ENCODE data around the gene KCNC4. TPM values are rescaled to one million over a fixed set of nuclear protein-coding genes. Genes with fewer than 3 reads are reported as not detected.

Gene KCNC4
- total RNA-seq, 4 donors from 2014 or later, result 2.1 to 29.4 (median 3.9) TPM

DNA sequence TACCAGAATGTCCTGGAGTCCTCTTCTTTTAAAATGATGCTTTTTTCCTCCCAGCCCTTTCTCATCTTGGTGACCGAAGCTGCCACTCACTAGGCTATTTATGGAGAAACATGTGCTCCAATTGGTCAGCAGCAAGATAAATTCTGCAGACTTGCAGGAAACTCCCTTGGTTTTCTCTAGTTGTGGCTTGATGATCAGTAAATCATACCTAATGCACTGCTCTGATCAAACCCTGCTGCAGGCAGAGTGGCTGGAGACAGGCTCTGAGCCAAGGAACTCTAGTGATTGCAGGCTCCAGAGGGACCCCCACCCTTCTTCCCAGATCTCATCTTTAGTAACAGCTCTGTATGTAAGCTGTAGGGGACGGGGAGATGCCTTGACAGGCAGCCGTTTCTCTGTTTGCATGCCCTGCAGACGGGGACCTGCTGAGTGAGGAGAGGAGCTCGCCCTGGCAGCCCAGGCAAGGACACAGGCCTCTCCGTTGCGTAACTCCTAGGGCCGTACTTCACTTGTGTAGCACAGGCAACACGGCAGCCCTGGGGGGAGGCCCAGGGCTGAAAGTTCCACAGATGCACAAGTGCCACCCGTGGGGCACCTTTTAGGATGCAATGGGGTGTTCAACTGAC lies 45.3 kb upstream of the KCNC4 start:
- Histone ChIP-seq H3K4me1 (no peaks in the 10 kb centered on the region), H3K4me3 (no peak overlapping the region), H3K9me3 (no peaks in the 10 kb centered on the region), H3K36me3 (no peaks in the 10 kb centered on the region), H3K27me3 (no peaks in the 10 kb centered on the region), H3K27ac (no peak overlapping the region)
- no peak for DNase-seq
- intact Hi-C loops (cut with DNase I; ENCODE audit: low total_unique reads), result no loop called here
- TF ChIP-seq, protein P1, sequence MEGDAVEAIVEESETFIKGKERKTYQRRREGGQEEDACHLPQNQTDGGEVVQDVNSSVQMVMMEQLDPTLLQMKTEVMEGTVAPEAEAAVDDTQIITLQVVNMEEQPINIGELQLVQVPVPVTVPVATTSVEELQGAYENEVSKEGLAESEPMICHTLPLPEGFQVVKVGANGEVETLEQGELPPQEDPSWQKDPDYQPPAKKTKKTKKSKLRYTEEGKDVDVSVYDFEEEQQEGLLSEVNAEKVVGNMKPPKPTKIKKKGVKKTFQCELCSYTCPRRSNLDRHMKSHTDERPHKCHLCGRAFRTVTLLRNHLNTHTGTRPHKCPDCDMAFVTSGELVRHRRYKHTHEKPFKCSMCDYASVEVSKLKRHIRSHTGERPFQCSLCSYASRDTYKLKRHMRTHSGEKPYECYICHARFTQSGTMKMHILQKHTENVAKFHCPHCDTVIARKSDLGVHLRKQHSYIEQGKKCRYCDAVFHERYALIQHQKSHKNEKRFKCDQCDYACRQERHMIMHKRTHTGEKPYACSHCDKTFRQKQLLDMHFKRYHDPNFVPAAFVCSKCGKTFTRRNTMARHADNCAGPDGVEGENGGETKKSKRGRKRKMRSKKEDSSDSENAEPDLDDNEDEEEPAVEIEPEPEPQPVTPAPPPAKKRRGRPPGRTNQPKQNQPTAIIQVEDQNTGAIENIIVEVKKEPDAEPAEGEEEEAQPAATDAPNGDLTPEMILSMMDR (IDR thresholded peaks at IDR 0.05), result no peak
- no peak for TF ChIP-seq POLR2A (IDR thresholded peaks at IDR 0.05)

DNA sequence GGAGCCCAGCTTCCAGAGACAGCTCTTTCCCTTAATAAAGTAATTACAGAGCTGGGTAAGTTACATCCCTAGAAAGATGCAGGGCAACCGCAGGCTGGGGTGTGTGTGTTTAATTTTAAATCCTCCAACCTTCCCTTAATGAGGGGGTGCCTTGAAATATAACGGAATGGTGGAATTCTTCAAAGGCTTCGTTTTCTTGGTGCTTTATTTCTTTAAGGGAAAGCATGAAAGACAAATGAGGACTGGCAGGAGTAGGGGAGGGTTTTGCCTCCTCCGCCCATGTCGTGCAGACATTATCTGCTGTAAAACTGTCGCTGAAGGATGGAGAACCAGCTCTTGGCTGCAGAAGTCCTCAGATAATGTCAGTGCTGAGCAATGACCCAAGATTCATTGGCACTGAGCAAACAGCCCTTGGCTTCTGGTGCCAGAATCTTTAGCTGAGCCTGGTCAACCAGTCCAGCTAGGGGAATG lies 44.3 kb upstream of the KCNC4 start:
- no peaks in the 10 kb centered on the region for H3K36me3 ChIP-seq
- no peak for DNase-seq
- no peaks in the 10 kb centered on the region for H3K4me1 ChIP-seq
- no peak overlapping the region for H3K4me3 ChIP-seq
- intact Hi-C loops (cut with DNase I; ENCODE audit: low total_unique reads), result no loop called here
- TF ChIP-seq, protein P1 (IDR thresholded peaks at IDR 0.05), result no peak
- no peak for TF ChIP-seq POLR2A (IDR thresholded peaks at IDR 0.05)
- H3K9me3 ChIP-seq, result no peaks in the 10 kb centered on the region
- H3K27ac ChIP-seq, result no peak overlapping the region
- no peaks in the 10 kb centered on the region for H3K27me3 ChIP-seq

DNA sequence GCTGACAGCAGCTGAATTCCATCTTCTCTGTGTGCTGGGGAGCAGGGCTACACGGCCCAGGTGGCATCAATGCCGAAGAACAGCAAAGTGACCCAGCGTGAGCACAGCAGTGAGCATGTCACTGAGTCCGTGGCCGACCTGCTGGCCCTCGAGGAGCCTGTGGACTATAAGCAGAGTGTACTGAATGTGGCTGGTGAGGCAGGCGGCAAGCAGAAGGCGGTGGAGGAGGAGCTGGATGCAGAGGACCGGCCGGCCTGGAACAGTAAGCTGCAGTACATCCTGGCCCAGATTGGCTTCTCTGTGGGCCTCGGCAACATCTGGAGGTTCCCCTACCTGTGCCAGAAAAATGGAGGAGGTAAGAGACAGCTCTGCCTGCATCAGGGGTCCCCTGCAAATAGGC lies 43.3 kb upstream of the KCNC4 start:
- Histone ChIP-seq H3K4me1 (no peaks in the 10 kb centered on the region), H3K36me3 (no peaks in the 10 kb centered on the region), H3K4me3 (no peak overlapping the region), H3K9me3 (no peaks in the 10 kb centered on the region), H3K27me3 (no peaks in the 10 kb centered on the region), H3K27ac (no peak overlapping the region)
- no peak for TF ChIP-seq POLR2A (IDR thresholded peaks at IDR 0.05)
- TF ChIP-seq, protein P1 (IDR thresholded peaks at IDR 0.05), result no peak
- intact Hi-C loops (cut with DNase I; ENCODE audit: low total_unique reads), result no loop called here
- DNase-seq, result no peak

DNA sequence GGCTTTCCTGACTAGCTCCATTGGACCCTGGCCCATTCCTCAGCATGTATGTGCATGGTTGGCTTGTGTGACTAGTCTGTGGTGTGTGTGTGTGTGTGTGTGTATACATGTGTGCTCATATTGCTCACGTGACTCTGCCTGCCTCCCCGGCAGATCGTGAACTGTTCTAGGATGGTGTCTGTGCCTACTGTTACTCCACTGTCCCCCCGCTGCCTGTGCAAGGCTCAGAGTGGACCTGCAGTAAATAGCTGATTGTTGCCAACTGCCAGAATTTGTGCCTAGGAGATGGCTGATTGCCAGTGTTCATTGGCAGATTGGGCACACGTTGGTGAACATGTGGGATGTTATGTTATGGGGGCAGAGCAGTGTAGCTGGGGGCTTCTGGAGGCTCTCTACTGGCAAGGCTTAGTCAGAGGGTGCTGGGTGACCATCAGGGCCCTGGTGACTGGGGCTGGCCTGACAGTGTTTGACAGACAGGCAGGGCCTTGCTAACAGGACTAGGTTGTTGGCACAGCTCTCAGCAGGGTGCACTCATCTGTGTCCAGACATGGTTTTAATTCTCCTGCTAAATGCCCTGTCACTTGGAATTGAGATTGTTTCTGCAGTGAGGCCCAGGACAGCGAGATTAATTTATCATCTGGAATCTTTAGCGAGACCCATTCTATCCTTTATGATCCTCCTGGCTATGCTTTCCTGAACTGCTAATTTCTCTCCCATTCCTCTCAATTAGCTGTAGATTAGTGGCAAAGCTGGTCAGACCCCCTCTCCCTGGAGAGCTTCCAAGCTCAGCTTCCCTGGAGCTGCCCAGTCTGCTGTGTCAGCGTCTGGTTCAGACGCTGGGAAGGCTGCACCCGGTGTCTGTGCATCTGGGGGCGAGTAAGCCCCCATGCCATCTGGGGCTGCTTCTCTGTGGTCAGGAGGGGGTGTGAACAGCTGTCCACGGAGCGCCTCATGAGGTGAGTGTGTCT lies 39.1 kb upstream of the KCNC4 start:
- H3K4me1 ChIP-seq, result no peaks in the 10 kb centered on the region
- H3K36me3 ChIP-seq, result no peaks in the 10 kb centered on the region
- no peaks in the 10 kb centered on the region for H3K27me3 ChIP-seq
- intact Hi-C loops (cut with DNase I; ENCODE audit: low total_unique reads), result no loop called here
- H3K27ac ChIP-seq, result no peak overlapping the region
- no peaks in the 10 kb centered on the region for H3K9me3 ChIP-seq
- TF ChIP-seq, protein P1 (IDR thresholded peaks at IDR 0.05), result no peak
- TF ChIP-seq POLR2A (IDR thresholded peaks at IDR 0.05), result no peak
- no peak overlapping the region for H3K4me3 ChIP-seq
- DNase-seq, result no peak

DNA sequence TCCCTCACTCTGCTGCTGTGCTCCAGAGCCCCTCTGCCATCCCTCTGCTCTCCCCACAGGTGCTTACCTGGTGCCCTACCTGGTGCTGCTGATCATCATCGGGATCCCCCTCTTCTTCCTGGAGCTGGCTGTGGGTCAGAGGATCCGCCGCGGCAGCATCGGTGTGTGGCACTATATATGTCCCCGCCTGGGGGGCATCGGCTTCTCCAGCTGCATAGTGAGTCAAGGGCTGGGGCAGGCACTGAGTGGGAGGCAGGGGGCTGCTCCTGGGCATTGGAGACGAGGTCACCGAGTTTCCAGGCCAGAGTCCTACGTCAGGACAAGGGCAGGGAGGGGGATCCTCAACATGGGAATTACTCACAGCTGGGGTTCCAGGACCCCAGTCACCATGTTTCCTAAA lies 38.1 kb upstream of the KCNC4 start:
- Histone ChIP-seq H3K27ac (no peak overlapping the region), H3K36me3 (no peaks in the 10 kb centered on the region), H3K4me1 (no peaks in the 10 kb centered on the region), H3K27me3 (no peaks in the 10 kb centered on the region), H3K4me3 (no peak overlapping the region), H3K9me3 (no peaks in the 10 kb centered on the region)
- intact Hi-C loops (cut with DNase I; ENCODE audit: low total_unique reads), result no loop called here
- DNase-seq, result no peak
- TF ChIP-seq, protein P1 (IDR thresholded peaks at IDR 0.05), result no peak
- TF ChIP-seq POLR2A (IDR thresholded peaks at IDR 0.05), result no peak
